CD4-positive, alpha-beta T cell treated with Interleukin-1 beta for 1 hour (primary cell): Measurements from ENCODE around the gene DERA.
"Not testable (repeated sequence)": the region's sequence is repeated elsewhere in the genome, so short reads cannot be mapped to it uniquely, and the experiment has no call there.

Experiments used
- DNase-seq, 2 donors: peaks; one replicate each; pipeline ENCODE4 v3.0.0-alpha.2; 2020 to 2022

The DERA gene

GRCh38 chr12:15910468-15910863 lies 666 bp upstream of the DERA start:
- no peak for DNase-seq

- not testable (repeated sequence) for DNase-seq
These were observed 799 bp downstream of the DERA start for GRCh38 chr12:15911931-15912330.

- DNase-seq = not testable (repeated sequence)
These were observed 3.0 kb downstream of the DERA start for GRCh38 chr12:15914131-15914530.

GRCh38 chr12:15918066-15918465 lies 6.9 kb downstream of the DERA start:
- no peak for DNase-seq

GRCh38 chr12:15919418-15919817 lies 8.3 kb downstream of the DERA start:
- no peak for DNase-seq

- DNase-seq = no peak
These were observed 13.8 kb downstream of the DERA start for GRCh38 chr12:15924956-15925355.

GRCh38 chr12:15928346-15928745 lies 17.2 kb downstream of the DERA start:
- no peak for DNase-seq

- DNase-seq = no peak
These were observed 17.9 kb downstream of the DERA start for GRCh38 chr12:15928870-15929571.

- no peak for DNase-seq
These were observed 20.5 kb downstream of the DERA start for GRCh38 chr12:15931590-15932053.

- no peak for DNase-seq
These were observed 21.2 kb downstream of the DERA start for GRCh38 chr12:15932327-15932726.

- no peak for DNase-seq
These were observed 21.8 kb downstream of the DERA start for GRCh38 chr12:15932971-15933370.

- DNase-seq = no peak
These were observed 22.6 kb downstream of the DERA start for GRCh38 chr12:15933751-15934150.

- no peak for DNase-seq
These were observed 25.6 kb downstream of the DERA start for GRCh38 chr12:15936751-15937150.

GRCh38 chr12:15937902-15938301 lies 26.8 kb downstream of the DERA start:
- DNase-seq = no peak

- no peak for DNase-seq
These were observed 28.0 kb downstream of the DERA start for GRCh38 chr12:15939111-15939510.

- no peak for DNase-seq
These were observed 31.3 kb downstream of the DERA start for GRCh38 chr12:15942475-15942874.

- DNase-seq = not testable (repeated sequence)
These were observed 32.4 kb downstream of the DERA start for GRCh38 chr12:15943519-15943918.

- DNase-seq = not testable (repeated sequence)
These were observed 37.3 kb downstream of the DERA start for GRCh38 chr12:15948461-15948860.

GRCh38 chr12:15955281-15955680 lies 44.1 kb downstream of the DERA start:
- DNase-seq = no peak

GRCh38 chr12:15956010-15956409 lies 44.9 kb downstream of the DERA start:
- DNase-seq = no peak

- DNase-seq = no peak
These were observed 45.5 kb downstream of the DERA start for GRCh38 chr12:15956413-15957185.

GRCh38 chr12:15962760-15963159 lies 51.6 kb downstream of the DERA start:
- no peak for DNase-seq

GRCh38 chr12:15963271-15963670 lies 52.1 kb downstream of the DERA start:
- DNase-seq = no peak

GRCh38 chr12:15966426-15966825 lies 55.3 kb downstream of the DERA start:
- DNase-seq = no peak
